HuH-7 (cell line): Measurements from ENCODE around the gene TEX29.

Experiments used
- DNase-seq: peaks from one replicate; pipeline ENCODE4 v3.0.0; 2011; ENCODE audit warnings: low spot score

TEX29 gene

DNA sequence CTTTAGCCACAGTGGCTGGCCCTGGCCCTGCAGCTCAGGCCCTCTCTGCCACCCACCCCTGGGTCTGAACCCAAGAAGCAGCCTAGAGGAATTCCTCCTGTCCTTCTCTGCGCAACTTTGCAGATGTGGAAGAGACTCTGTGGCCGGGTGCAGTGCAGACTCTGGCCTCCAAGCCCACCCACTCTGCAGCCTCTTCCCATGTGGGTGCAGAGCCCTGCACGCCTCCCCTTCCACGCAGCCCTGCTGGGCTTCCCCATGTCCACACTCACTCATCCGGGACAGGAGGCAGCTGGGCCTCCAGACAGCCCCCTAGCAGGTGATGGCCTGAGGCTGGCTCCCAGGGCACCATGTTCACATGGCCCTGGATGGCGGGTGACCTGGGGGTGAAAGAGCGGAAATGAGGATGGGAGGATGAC, 2.5 kb downstream of the TEX29 start:
- DNase-seq: no peak

DNA sequence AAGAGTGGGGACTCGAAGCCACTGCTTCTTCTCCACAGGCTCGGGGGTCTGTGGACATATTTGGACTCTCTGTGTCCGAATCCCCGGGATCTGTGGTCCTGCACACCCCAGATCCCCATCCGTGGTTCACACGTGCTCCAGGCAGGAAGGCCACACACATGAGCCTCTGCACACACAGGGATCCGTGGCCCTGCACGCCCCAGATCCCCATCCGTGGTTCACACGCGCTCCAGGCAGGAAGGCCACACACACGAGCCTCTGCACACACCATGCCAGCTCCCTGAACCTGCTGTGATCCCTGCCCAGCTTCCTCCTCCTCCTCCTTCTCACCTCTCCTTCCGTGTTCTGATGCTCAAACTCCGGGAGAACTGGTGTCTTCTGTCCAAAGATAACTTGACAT, 3.1 kb downstream of the TEX29 start:
- no peak for DNase-seq

DNA sequence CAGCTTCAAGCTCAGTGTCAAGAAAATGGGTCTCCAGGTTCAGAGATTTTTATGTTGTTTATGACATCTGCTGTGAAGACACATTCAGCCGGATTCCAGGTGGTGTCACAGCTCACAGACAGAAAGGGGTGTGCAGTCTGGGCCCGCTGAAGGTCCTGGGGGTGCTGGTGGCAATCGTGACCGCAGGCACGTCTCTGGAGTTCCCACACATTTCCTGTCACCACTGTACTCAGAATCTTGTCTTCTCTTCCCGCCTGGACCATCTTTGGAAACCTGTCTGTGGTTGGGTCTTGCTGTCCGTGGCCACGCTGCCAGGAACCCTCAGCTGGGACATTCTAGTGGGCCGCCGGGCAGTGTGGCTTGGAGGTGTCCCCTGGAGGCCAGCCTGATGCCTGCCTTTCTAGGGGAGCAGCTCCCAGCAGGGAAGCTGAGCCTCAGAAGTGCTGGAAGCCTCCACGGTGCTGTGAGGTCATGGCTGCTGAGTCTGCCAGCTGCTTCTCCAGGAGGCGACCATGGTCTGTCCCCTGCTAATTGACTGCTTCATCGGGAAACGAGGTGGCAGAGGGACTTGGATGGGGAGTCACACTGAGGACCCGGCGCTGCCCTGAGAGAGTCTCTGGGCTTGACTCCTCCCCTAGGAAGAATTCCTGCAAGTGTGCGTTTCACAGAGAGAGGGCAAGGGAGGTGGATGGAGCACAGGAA, 3.7 kb downstream of the TEX29 start:
- DNase-seq: no peak

DNA sequence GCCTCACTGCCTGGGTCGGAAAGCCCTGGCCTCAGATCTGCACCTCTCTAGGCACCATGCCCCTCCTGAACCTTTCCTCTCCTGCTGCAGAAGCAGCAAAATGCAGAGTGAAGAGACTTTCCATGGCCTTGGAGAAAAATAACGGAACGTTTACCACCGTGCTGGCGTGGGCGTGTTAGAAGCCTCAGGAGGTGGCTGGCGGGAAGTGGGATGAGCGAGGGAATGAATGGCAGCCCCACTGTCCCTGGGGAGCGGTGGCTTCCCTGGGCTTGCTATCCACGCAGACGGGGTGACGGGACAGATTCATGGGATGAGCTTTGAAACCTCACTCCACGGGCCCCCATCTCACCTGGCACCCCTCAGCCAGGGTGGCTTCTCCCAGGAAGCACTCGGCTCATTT, 4.3 kb downstream of the TEX29 start:
- no peak for DNase-seq

DNA sequence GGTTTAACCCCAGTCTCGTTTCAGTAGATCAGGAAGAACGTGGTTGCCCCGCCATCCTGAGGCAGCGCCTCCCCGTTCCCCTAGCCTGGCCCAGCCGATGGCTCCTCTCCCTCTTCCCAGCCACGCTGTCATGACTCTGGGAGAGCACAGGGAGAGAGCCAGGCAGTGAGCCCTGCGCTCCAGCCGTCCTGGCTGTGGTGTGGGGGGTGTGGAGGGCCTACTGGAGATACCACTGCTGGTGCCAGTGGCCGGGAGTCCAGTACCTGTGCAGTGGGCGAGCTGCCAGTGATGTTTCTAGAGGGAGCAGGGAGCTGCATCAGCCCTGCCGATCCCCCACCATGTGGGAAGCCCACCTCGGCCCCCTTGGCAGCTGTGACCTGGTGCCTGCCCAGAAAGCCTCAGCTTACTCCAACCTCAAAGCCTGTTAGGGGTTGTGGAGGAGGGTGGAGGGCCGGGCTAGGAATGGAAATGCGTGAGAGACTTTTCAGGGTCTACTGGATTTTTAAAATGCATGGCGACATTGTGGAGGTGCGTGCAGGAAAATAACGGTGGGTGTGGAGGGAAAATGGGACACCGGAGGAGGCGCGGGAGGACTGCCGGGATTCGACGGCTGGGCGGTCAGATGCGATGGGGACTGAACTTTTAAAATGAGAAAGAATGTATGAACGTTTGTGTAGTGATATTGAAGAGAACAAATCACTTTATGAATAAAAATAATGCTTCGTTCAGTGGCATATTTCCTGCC, 4.9 kb downstream of the TEX29 start:
- no peak for DNase-seq

DNA sequence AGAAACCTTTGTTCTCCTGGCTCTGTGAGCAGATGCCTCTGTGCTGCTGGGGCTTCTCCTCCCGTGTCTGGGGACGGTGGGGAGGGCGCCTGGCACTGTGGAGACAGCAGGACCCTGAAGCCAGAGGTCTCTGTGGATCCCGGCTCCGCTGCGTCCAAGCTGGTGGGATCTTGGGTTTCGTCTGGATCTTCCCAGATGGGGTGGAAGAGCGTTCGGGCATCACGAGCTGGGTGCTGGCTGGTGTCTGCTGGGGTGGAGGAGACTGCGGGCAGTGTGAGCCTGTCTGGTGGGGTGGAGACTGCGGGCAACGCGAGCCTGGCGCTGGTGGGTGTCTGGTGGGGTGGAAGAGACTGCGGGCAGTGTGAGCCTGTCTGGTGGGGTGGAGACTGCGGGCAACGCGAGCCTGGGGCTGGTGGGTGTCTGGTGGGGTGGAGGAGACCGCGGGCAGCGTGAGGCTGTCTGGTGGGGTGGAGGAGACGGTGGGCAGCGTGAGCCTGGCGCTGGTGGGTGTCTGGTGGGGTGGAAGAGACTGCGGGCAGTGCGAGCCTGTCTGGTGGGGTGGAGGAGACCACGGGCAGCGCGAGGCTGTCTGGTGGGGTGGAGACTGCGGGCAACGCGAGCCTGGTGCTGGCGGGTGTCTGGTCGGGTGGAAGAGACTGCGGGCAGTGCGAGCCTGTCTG, 5.6 kb downstream of the TEX29 start:
- DNase-seq: no peak

DNA sequence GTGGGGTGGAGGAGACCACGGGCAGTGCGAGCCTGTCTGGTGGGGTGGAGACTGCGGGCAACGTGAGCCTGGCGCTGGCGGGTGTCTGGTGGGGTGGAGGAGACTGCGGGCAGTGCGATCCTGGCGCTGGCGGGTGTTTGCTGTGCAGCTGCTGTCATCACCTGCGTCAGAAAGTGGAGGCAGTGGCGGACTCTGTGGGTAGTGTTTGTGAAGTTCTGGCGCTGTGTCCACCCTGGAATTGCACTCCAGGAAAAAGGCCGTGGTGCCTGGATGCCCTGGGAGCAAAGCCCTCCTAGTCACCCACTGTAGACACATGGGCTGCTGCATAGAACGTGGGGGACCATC, 6.2 kb downstream of the TEX29 start:
- DNase-seq: no peak

DNA sequence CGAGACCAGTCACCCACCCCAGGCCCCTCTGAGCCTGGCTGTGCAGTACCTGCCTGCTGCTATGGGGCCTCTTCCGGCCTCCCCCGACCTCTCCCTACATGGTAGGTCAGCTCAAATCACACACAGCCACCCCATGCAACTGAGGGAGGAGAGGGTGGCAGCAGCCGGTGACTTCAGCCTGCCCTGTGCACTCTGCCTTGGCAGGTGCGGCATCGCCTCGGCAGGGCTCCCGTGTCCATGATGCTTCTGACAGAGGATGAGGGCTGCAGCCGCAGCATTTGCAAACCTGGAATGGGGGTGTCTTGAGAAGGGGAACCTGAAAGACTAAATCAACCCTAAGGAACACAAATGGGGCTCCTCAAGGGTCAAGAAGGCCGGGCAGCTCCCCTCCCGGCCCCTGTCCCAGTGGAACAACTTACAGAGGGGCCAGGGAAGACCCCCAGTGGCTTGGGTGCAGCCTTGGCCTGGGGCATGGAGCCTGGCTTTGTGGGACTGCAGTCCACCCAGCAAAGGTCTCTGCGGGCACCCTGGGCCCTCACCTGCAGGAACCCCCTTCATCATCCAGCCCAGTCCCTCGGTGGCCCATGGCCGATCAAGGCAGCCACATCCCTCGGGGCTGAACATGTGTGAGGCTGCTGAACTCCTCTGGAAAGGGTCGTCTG, 6.7 kb downstream of the TEX29 start:
- DNase-seq: no peak

DNA sequence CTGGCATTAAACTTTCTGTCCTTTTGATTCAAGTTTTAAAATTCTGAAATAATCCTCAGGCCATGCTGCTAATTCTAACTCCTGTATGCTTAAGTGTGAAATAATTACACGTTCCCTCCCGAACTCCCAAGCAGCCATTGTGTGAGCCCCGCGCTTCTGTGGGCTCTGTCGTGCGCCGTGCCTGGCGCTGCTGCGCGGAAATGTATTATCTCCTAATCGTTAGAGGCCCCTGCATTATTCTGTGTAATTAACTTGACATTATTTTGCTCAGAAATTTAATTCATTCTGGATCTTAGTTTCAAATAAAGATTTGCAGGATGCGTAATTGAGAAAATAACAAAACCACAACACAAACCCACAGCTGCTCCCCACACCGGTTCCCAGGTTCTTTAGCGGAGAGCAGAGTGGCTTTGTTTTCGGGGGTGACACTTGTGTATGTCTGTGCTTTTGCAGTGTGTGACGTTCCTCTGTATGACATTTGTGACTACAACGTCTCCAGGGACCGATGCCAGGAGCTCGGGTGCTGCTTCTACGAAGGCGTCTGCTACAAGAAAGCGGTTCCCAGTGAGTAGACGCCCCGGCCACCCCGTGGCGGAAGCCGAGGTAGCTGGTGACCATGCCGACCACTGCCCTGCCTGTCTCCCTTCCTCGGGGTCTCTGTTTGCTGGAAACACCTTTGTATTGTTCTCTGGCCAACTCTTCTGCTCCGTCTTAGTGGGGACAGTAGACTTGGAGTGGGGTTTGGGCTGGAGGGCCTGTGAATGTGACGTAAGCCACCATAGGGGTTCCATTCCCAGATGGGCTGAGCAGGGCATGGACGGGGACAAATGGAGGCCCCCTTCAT, 7.5 kb downstream of the TEX29 start:
- no peak for DNase-seq

DNA sequence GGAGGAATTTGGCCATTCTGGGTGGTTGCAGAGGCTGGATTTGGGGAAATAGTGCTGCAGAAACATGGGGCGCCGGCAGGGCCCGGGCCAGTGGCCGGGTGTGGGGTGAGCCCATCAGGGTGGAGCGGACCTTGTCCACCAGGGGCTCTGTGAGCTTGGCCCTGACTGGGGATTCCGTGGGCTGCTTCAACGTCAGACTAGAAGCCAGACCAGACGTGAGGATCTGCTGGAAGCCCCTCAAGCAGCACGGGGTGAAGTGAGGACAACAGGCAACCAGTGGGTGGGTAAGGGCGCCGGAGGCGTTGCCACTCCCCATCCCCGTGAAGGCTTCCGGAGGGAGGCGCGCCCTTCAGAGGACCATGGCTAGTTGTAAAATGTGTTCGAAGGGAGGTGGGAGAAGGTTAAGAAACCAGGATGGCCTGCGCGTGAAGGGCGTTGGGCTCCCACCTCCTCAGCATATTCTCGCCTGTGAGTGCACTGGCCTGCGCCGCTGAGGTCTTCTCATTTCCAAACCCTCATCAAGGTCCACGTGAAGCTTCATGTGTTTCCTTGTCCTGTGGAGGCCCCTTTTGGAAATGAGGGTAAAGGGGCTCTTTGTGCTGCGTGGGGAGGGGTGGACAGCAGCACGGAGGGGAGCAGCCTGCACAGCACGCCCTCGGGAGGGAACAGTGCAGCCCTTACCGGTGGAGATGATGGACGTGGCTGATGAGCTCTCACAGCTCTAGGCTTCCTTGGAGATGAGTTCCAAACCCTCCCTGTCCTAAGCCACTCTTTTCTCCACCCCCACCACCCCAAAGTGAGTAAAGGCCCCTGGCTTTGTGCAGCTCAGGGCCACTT, 8.3 kb downstream of the TEX29 start:
- no peak for DNase-seq

DNA sequence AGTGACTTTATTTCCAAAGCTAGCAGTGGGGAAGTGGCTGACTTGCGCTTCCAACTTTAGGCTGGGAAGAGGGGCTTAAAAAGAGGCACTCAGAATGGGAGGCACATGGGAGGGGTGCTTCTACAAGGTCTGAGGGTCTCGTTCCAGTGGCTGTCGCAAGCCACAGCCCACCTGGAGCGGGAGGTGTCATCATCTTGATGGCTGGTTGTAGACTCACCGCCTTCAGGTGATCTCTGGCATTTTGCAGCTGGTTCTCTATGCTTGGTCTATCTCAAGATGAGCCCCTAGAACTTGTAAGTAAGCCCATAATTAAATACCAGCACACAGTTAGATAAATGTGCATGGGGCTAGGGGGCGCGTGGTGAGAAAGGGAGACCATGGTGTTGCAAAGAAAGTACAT, 9.2 kb downstream of the TEX29 start:
- DNase-seq: no peak

DNA sequence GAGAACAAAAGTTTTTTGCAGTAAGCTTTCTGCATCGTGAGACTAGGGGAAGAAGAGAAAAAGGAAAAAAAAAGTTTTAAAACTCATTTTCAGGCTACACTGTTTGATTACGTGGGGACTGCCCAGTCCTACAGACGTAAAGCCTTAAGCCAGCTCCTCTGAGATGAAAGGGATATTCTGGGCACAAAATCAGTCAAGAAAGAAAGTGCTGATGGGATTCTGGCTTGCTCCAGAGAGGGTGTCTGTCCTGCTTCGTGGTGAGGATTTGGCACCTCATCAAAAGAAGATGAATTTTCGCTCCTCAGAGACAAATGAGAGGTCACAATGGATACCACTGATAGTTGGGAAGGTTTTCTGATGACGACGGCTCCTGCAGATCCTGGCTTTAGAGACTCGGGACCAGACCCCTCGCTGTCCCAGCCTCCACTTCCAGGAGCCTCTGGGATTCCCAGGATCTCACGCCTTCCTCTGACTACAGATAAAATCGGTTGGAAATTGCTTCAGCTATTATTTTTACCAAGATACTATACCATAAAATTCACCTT, 9.7 kb downstream of the TEX29 start:
- DNase-seq: no peak

DNA sequence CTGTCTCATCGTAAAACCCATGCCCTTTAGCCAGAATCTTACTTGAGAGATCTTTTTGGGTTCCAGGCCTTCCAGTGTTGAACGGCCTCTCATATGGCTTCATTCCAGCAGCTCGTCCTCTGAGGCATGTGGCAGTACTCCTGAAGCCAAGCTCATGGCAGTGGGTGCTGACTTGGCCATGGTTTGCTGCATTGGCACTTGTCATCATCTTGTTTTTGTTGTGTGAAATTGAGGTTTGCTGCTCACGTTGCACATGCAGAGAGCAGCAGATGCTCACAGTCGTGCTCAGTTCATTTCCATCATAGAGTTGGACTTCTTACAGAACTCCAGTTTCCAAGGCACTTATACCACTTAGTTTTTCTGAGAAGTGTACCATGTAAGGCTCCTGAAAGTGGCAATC, 14.9 kb downstream of the TEX29 start:
- no peak for DNase-seq

DNA sequence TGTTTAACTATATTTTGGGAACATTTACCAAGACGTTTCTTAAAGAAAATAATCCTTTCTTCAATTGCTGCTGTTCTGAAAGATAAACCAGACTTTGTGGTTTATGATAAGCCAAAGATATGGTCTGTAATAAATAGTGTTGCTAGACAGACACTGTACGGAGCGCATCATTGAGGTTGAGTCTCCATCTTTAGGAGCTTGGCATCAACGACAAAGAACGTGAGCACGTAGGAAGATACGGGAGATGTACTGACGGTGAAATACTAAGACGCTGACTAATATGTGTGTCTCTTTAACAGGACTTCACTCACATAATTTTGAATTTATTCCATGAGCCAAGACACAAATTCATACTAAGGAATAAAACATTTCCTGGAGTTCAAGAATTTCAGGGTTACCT, 16.2 kb downstream of the TEX29 start:
- DNase-seq: no peak

DNA sequence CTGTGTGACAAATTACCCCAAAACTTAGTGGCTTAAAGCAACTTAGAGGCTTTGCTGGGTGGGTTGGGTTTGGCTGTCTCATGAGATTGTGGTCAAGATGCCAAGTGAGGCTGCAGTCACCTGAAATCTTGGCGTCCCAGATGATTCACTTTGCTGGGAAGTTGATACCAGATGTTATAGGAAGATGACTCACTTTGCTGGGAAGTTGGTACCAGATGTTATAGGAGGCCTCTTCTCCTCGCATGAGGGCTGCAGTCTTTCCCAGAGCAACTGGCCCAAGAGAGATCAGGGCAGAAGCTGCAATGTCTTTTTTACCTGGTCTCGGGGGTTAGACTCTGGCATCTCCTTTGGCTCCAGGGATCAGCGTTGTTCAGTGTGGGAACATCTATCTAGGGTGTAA, 16.8 kb downstream of the TEX29 start:
- DNase-seq: no peak

DNA sequence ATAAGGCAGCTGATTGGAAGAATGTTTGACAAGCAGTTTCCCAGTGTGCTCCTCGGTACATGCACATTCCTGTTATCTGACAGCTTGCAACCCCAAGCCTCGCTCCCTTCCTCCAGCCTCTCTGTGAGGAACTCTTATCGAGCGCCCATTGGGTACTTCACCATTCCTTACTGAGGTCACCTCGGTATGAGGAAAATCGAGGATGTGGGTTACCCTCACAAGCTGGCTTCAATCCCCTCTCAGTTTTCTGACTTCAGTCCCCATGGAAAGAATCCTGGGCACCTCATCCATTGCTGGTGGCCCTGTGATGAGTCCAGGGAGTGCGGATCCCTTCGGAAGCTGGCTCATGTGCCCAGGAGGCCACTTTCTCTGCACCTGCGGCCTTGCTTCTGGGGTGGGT, 17.3 kb downstream of the TEX29 start:
- DNase-seq: no peak

DNA sequence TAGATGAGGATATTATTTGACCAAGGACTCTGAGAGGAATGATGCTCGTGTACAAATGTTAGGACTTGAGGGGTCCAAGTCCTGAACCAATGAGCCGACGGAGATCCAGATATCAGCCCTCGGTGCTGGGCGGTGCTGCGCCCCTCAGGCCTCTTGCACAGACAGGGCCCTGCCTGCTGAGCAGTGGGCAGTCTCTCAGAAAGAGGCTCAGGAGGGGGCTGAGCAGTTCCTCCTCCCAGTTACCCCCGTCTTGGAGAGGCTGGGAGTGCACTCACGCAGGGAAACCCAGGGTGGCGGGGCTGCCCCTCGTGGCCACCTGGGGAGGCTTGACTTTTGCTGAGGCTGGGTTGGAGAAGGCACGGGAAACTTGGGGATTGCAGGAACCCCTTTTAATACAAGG, 18.4 kb downstream of the TEX29 start:
- DNase-seq: no peak

DNA sequence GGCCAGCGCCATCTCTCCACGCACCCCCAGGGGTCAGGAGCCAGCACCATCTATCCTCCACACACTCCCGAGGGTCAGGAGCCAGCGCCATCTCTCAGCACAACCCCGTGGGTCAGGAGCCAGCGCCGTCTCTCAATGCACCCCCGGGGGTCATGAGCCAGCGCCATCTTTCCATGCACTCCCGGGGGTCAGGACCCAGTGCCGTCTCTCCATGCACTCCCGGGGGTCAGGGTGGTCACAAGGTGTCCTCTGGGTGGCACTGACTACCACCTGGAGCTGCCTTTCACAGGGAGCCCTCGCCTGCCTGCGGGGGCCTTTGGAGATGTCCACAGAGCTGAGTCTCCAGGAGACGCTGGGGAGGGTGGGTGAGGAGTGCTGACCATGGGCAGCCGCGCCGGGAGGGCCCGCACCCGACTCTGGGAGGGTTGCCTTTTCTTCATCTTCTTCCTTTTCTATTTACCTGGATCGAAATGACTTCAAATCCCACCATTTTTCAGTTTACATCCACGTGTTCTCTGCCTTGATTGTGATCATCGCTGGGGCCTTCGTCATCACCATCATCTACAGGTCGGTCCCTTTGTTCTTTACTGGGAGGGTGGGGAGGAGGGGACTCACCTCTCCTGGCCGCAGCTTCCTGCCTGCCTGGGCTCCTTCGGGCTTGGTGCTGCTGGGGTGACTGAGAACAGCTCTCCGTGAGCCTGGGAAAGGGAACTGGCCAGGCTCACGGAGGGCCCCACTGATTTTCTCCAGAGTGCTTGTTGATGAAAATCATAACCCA, 19.1 kb downstream of the TEX29 start:
- no peak for DNase-seq

DNA sequence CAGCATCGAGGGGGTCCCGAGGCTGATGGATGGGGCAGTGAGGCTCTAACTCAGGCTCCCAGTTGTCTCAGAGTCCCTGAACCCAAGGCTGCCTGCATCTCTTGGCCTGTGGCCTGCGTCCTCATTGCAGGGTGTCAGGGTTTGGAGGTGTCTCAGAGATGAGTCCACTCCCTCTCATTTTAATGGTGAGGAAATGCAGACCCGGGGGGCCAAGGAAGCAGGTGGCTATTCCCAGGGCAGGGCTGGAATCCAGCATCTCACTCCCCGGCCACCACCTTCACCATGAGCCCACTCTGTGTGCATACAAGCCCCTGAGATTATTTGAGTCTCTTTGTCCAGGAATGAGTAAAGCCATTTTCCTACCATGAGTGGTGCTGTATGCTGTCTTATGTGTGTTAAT, 21.4 kb downstream of the TEX29 start:
- no peak for DNase-seq

DNA sequence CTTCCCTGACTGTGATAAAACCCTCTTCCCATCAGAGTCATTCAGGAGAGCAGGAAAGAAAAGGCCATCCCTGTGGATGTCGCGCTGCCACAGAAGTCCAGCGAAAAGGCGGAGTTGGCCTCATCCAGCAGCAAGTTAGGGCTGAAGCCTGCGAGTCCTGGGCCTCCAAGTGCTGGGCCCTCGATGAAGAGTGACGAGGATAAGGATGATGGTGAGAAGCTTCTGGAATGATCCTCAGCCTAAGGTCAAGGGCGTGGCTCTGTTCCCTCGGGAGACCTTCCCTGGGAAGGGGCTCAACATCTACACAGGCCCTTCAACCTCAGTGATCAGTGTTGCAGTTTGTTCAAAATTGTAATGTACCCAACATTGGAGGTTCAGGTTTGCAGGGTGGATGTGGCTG, 22.3 kb downstream of the TEX29 start:
- DNase-seq: no peak
